Endothelial cell (in vitro differentiated cells): ENCODE measurements around the gene ANKRD16. TPM values are rescaled to one million over a fixed set of nuclear protein-coding genes. Genes with fewer than 3 reads are reported as not detected.
"Not testable (repeated sequence)": the region's sequence is repeated elsewhere in the genome, so short reads cannot be mapped to it uniquely, and the experiment has no call there.

Experiments
- DNase-seq: peaks from one replicate; pipeline ENCODE4 v3.0.0; 2021; ENCODE audit warnings: low spot score
- H3K27ac Mint-ChIP-seq: one replicate; pipeline ENCODE4 v1.8.0; 2021; ENCODE audit warnings: mixed read lengths, inconsistent platforms; ENCODE audit not compliant: unreplicated experiment
- H3K27me3 Mint-ChIP-seq: one replicate; pipeline ENCODE4 v1.8.0; 2021; ENCODE audit warnings: mild to moderate bottlenecking, moderate library complexity, mixed read lengths, inconsistent platforms; ENCODE audit not compliant: unreplicated experiment
- H3K36me3 Mint-ChIP-seq: one replicate; pipeline ENCODE4 v1.8.0; 2021; ENCODE audit warnings: mild to moderate bottlenecking, low read depth, mixed read lengths, inconsistent platforms; ENCODE audit not compliant: unreplicated experiment
- H3K4me1 Mint-ChIP-seq: one replicate; pipeline ENCODE4 v1.8.0; 2021; ENCODE audit warnings: mild to moderate bottlenecking, mixed read lengths, inconsistent platforms; ENCODE audit not compliant: unreplicated experiment
- H3K4me3 Mint-ChIP-seq: one replicate; pipeline ENCODE4 v1.8.0; 2021; ENCODE audit warnings: mild to moderate bottlenecking, mixed read lengths, inconsistent platforms; ENCODE audit not compliant: unreplicated experiment
- H3K9me3 Mint-ChIP-seq: one replicate; pipeline ENCODE4 v1.8.0; 2021; ENCODE audit warnings: mixed read lengths, inconsistent platforms; ENCODE audit not compliant: unreplicated experiment
- CTCF ChIP-seq: fragments of 200-600 bp; sonication (generic); IDR thresholded peaks from one replicate; pipeline ENCODE4 v1.5.0; 2021; ENCODE audit warnings: antibody characterized with exemption; ENCODE audit not compliant: unreplicated experiment
- total RNA-seq: library from RNA; stranded (reverse); fragmentation: NEBNext Ultra II Directional; extraction: Animal tissue kit (Norgen Biotek cat#: 25700); gene quantifications from one replicate; pipeline ENCODE4 v1.2.1, GENCODE V29; 2021; ENCODE audit not compliant: unreplicated experiment

The ANKRD16 gene
- total RNA-seq, 1 donor from 2014 or later: 6.6 TPM

GRCh38 chr10:5887641-5888040, 2.1 kb downstream of the ANKRD16 start:
- peaks cover 30% of the 10 kb centered on the region for H3K4me1 Mint-ChIP-seq
- no peak for TF ChIP-seq CTCF
- H3K36me3 Mint-ChIP-seq: peaks cover 16% of the 10 kb centered on the region

GRCh38 chr10:5887029-5887428, 2.7 kb downstream of the ANKRD16 start:
- no peak for DNase-seq
- Mint-ChIP-seq H3K36me3 (peaks cover 17% of the 10 kb centered on the region), H3K27me3 (peaks cover 6% of the 10 kb centered on the region), H3K4me1 (peaks cover 25% of the 10 kb centered on the region), H3K4me3 (no peak overlapping the region), H3K27ac (no peak overlapping the region), H3K9me3 (no peaks in the 10 kb centered on the region)
- no peak for TF ChIP-seq CTCF

More at GRCh38 chr10:5887641-5888040, 2.1 kb downstream of the ANKRD16 start:
- Mint-ChIP-seq H3K9me3 (no peaks in the 10 kb centered on the region), H3K27ac (no peak overlapping the region), H3K27me3 (peaks cover 6% of the 10 kb centered on the region), H3K4me3 (peak overlapping the region; percentile 97)
- no peak for DNase-seq

GRCh38 chr10:5885619-5886018, 4.1 kb downstream of the ANKRD16 start:
- Mint-ChIP-seq H3K27me3 (peaks cover 4% of the 10 kb centered on the region), H3K9me3 (no peaks in the 10 kb centered on the region), H3K4me1 (peaks cover 13% of the 10 kb centered on the region), H3K27ac (no peak overlapping the region), H3K4me3 (peak overlapping the region; percentile 33), H3K36me3 (peaks cover 15% of the 10 kb centered on the region)
- DNase-seq: no peak
- no peak for TF ChIP-seq CTCF

- H3K27me3 Mint-ChIP-seq: no peaks in the 10 kb centered on the region
- no peak overlapping the region for H3K27ac Mint-ChIP-seq
- no peak for DNase-seq
- TF ChIP-seq CTCF: no peak
- peaks cover 10% of the 10 kb centered on the region for H3K36me3 Mint-ChIP-seq
- H3K4me1 Mint-ChIP-seq: peaks cover 4% of the 10 kb centered on the region
- no peaks in the 10 kb centered on the region for H3K9me3 Mint-ChIP-seq
- H3K4me3 Mint-ChIP-seq: no peak overlapping the region
These were observed 6.7 kb downstream of the ANKRD16 start for GRCh38 chr10:5882961-5883360.

GRCh38 chr10:5877041-5877440, 12.7 kb downstream of the ANKRD16 start:
- peaks cover 10% of the 10 kb centered on the region for H3K36me3 Mint-ChIP-seq
- H3K27ac Mint-ChIP-seq, H3K4me3 Mint-ChIP-seq, H3K4me1 Mint-ChIP-seq, H3K27me3 Mint-ChIP-seq, DNase-seq, H3K9me3 Mint-ChIP-seq: not testable (repeated sequence)
